CD8-positive, alpha-beta memory T cell (primary cell): ENCODE data around the gene GABRA1. TPM values are rescaled to one million over a fixed set of nuclear protein-coding genes. Genes with fewer than 3 reads are reported as not detected.

Experiments used
- CTCF ChIA-PET: fragments of 350-600 bp; sonication (Branson Sonifier 250); formaldehyde crosslinking; loops from one replicate; lab custom pipeline; 2021; ENCODE audit warnings: antibody characterized with exemption; lab: Charles Lee
- POLR2A ChIA-PET: fragments of 350-600 bp; sonication (Branson Sonifier 250); formaldehyde crosslinking; loops from one replicate; lab custom pipeline; 2021; ENCODE audit warnings: antibody characterized with exemption; lab: Charles Lee
- DNase-seq, 5 donors: peaks; one replicate each; pipeline versions ENCODE4 v3.0.0 to v3.0.0-alpha.2; 2020 to 2022; ENCODE audit warnings: mixed read lengths in 1 of 5
- H3K27ac ChIP-seq: one replicate; pipeline ENCODE4 v1.7.0; 2013; ENCODE audit warnings: low read depth, mild to moderate bottlenecking, low read length, moderate library complexity
- H3K27me3 ChIP-seq: 2 replicates; pipeline ENCODE4 v1.7.0; 2013; ENCODE audit warnings: low read length, mild to moderate bottlenecking; ENCODE audit not compliant: insufficient read depth, poor library complexity, severe bottlenecking
- H3K36me3 ChIP-seq: 2 replicates; pipeline ENCODE4 v1.7.0; 2013; ENCODE audit warnings: mild to moderate bottlenecking, low read length, moderate library complexity; ENCODE audit not compliant: insufficient read depth
- H3K4me1 ChIP-seq: 2 replicates; pipeline ENCODE4 v1.7.0; 2013; ENCODE audit warnings: mild to moderate bottlenecking, low read length, moderate library complexity; ENCODE audit not compliant: insufficient read depth
- H3K4me3 ChIP-seq: 2 replicates; pipeline ENCODE4 v1.7.0; 2013; ENCODE audit warnings: mild to moderate bottlenecking, low read length
- H3K9me3 ChIP-seq: 2 replicates; pipeline ENCODE4 v1.7.0; 2013; ENCODE audit warnings: mild to moderate bottlenecking, low read length
- H3K27ac Mint-ChIP-seq, 8 donors: one replicate each; pipeline ENCODE4 v1.8.0; 2020 to 2021; ENCODE audit warnings: mixed read lengths in 8 of 8, mild to moderate bottlenecking in 6 of 8, inconsistent platforms in 3 of 8, moderate library complexity in 3 of 8
- H3K27me3 Mint-ChIP-seq, 2 donors: one replicate each; pipeline ENCODE4 v1.8.0; 2020 to 2021; ENCODE audit warnings: mixed read lengths in 2 of 2, mild to moderate bottlenecking in 1 of 2, moderate library complexity in 1 of 2
- H3K36me3 Mint-ChIP-seq, 3 donors: one replicate each; pipeline ENCODE4 v1.8.0; 2020 to 2021; ENCODE audit warnings: mixed read lengths in 3 of 3, inconsistent platforms in 1 of 3, mild to moderate bottlenecking in 1 of 3
- H3K4me1 Mint-ChIP-seq, 3 donors: one replicate each; pipeline ENCODE4 v1.8.0; 2020 to 2021; ENCODE audit warnings: mixed read lengths in 3 of 3, inconsistent platforms in 1 of 3, mild to moderate bottlenecking in 1 of 3
- H3K4me3 Mint-ChIP-seq, 7 donors: one replicate each; pipeline ENCODE4 v1.8.0; 2020 to 2021; ENCODE audit warnings: mixed read lengths in 7 of 7, mild to moderate bottlenecking in 6 of 7, moderate library complexity in 4 of 7, inconsistent platforms in 2 of 7
- H3K9me3 Mint-ChIP-seq, 5 donors: one replicate each; pipeline ENCODE4 v1.8.0; 2020 to 2022; ENCODE audit warnings: mixed read lengths in 5 of 5, mild to moderate bottlenecking in 3 of 5, moderate library complexity in 2 of 5, inconsistent platforms in 1 of 5
- polyA plus RNA-seq: library from polyadenylated mRNA; unstranded; fragments of 300-500 nt; fragmentation: Illumina TruSeq; gene quantifications from one replicate; pipeline ENCODE4 v1.2.3, GENCODE V29; 2021
- total RNA-seq, 2 experiments: library from RNA; stranded (reverse); gene quantifications; one replicate each; pipeline ENCODE4 v1.2.3, GENCODE V29; 2021

The GABRA1 gene
- total RNA-seq = not detected
- polyA plus RNA-seq = not detected

GRCh38 chr5:161847941-161848391 is at the start of gene GABRA1:
Gene GABRA1 (plus strand): TSS chr5:161848120. CDS start chr5:161850811, 2,691 bp downstream.
- no peaks in the 10 kb centered on the region for H3K27me3 ChIP-seq
- Mint-ChIP-seq H3K36me3 (no peaks in the 10 kb centered on the region), H3K27ac (no peak within 1 kb of the TSS), H3K27me3 (peaks cover 0 to 4% of the 10 kb centered on the region in 2 donors), H3K4me1 (no peaks in the 10 kb centered on the region), H3K4me3 (no peak within 1 kb of the TSS), H3K9me3 (peaks cover 0 to 14% (median 6%) of the 10 kb centered on the region in 5 donors)
- no peaks in the 10 kb centered on the region for H3K9me3 ChIP-seq
- no peaks in the 10 kb centered on the region for H3K4me1 ChIP-seq
- H3K36me3 ChIP-seq = no peaks in the 10 kb centered on the region
- no peak for DNase-seq
- no peak within 1 kb of the TSS for H3K27ac ChIP-seq
- no peak within 1 kb of the TSS for H3K4me3 ChIP-seq
- POLR2A ChIA-PET = no interaction called here
- CTCF ChIA-PET = no interaction called here

- no peaks in the 10 kb centered on the region for H3K36me3 ChIP-seq
- CTCF ChIA-PET = no interaction called here
- H3K9me3 ChIP-seq = no peaks in the 10 kb centered on the region
- H3K4me3 ChIP-seq = no peak overlapping the region
- no peaks in the 10 kb centered on the region for H3K4me1 ChIP-seq
- H3K27me3 Mint-ChIP-seq = no peaks in the 10 kb centered on the region
- H3K27me3 ChIP-seq = no peaks in the 10 kb centered on the region
- no peaks in the 10 kb centered on the region for H3K4me1 Mint-ChIP-seq
- no peak overlapping the region for H3K4me3 Mint-ChIP-seq
- no peak overlapping the region for H3K27ac ChIP-seq
- no peak for DNase-seq
- POLR2A ChIA-PET = no interaction called here
- H3K9me3 Mint-ChIP-seq = peaks cover 0 to 12% (median 4%) of the 10 kb centered on the region in 5 donors
- H3K36me3 Mint-ChIP-seq = no peaks in the 10 kb centered on the region
- no peak overlapping the region for H3K27ac Mint-ChIP-seq
Observed at GRCh38 chr5:161799316-161799715, 48.6 kb upstream of the GABRA1 start.

DNA sequence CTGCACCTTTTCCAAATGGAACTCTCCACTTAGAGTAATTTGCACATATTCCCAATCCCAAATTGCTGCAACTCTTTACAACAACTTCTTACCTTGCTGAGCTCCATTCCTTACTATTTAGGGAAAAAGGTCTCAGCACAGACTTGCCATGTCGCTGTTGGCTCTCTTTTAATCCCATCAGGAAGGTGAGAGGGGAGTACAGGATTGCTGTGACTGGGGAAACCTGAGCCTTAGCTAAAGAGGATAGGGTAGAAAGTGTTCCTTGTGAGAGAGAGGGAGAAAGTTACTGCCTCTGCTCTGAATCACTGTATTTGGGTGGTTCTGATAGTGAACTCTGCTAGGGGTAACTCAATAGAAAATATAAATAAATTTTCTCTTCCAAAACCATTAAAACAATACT is 43.7 kb upstream of the GABRA1 start:
- Histone ChIP-seq H3K27me3 (no peaks in the 10 kb centered on the region), H3K36me3 (no peaks in the 10 kb centered on the region), H3K4me1 (no peaks in the 10 kb centered on the region), H3K4me3 (no peak overlapping the region), H3K9me3 (no peaks in the 10 kb centered on the region), H3K27ac (no peak overlapping the region)
- peaks cover 1 to 27% (median 2%) of the 10 kb centered on the region in 5 donors for H3K9me3 Mint-ChIP-seq
- no peak overlapping the region for H3K27ac Mint-ChIP-seq
- no peak overlapping the region for H3K4me3 Mint-ChIP-seq
- DNase-seq = no peak
- H3K36me3 Mint-ChIP-seq = no peaks in the 10 kb centered on the region
- no peaks in the 10 kb centered on the region for H3K4me1 Mint-ChIP-seq
- H3K27me3 Mint-ChIP-seq = no peaks in the 10 kb centered on the region
- ChIA-PET CTCF (no interaction called here), POLR2A (no interaction called here)

- Histone ChIP-seq H3K27ac (no peak overlapping the region), H3K4me1 (no peaks in the 10 kb centered on the region), H3K4me3 (no peak overlapping the region), H3K27me3 (no peaks in the 10 kb centered on the region), H3K9me3 (no peaks in the 10 kb centered on the region), H3K36me3 (no peaks in the 10 kb centered on the region)
- Mint-ChIP-seq H3K9me3 (peaks cover 0 to 14% (median 6%) of the 10 kb centered on the region in 5 donors), H3K27me3 (peaks cover 0 to 4% of the 10 kb centered on the region in 2 donors), H3K27ac (no peak overlapping the region), H3K36me3 (no peaks in the 10 kb centered on the region), H3K4me1 (no peaks in the 10 kb centered on the region), H3K4me3 (no peak overlapping the region)
- CTCF ChIA-PET = interaction anchor here (0.9 kb wide), 1 partner anchor 23 kb away, joined by 3 read pairs; no protein-coding TSS in a partner anchor
- POLR2A ChIA-PET = no interaction called here
- no peak for DNase-seq
Observed at GRCh38 chr5:161846746-161847145, 1.2 kb upstream of the GABRA1 start.

GRCh38 chr5:161847447-161847846 is 473 bp upstream of the GABRA1 start:
- H3K4me3 ChIP-seq = no peak overlapping the region
- Mint-ChIP-seq H3K27ac (no peak overlapping the region), H3K4me3 (no peak overlapping the region), H3K4me1 (no peaks in the 10 kb centered on the region), H3K36me3 (no peaks in the 10 kb centered on the region), H3K9me3 (peaks cover 0 to 14% (median 6%) of the 10 kb centered on the region in 5 donors), H3K27me3 (peaks cover 0 to 4% of the 10 kb centered on the region in 2 donors)
- POLR2A ChIA-PET = no interaction called here
- no peaks in the 10 kb centered on the region for H3K27me3 ChIP-seq
- no peaks in the 10 kb centered on the region for H3K36me3 ChIP-seq
- no peaks in the 10 kb centered on the region for H3K4me1 ChIP-seq
- DNase-seq = no peak
- H3K9me3 ChIP-seq = no peaks in the 10 kb centered on the region
- CTCF ChIA-PET = interaction anchor here (0.9 kb wide), 1 partner anchor 22 kb away, joined by 3 read pairs; no protein-coding TSS in a partner anchor
- H3K27ac ChIP-seq = no peak overlapping the region

DNA sequence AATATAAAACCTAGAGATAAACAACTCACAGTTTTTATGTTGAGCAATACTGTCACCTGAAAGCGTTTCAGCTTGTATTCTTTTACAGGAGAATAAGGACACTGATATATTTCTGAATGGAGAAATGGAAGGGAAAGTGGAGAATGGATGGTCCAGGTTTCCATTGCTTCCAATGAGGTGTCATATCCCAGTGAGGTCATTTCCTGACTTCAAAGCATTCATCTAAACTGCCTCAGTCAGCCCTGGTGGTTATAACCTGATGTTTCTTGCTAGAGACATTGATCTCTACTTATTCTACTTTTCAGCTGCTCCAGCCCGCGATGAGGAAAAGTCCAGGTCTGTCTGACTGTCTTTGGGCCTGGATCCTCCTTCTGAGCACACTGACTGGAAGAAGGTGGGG is 2.6 kb downstream of the GABRA1 start:
- H3K4me1 Mint-ChIP-seq = no peaks in the 10 kb centered on the region

GRCh38 chr5:161851691-161852299 is 3.9 kb downstream of the GABRA1 start:
- Mint-ChIP-seq H3K36me3 (no peaks in the 10 kb centered on the region), H3K9me3 (peaks cover 0 to 14% (median 6%) of the 10 kb centered on the region in 5 donors), H3K27me3 (peaks cover 0 to 4% of the 10 kb centered on the region in 2 donors), H3K4me3 (no peak overlapping the region), H3K4me1 (no peaks in the 10 kb centered on the region), H3K27ac (no peak overlapping the region)
- H3K4me1 ChIP-seq = no peaks in the 10 kb centered on the region
- H3K27ac ChIP-seq = no peak overlapping the region
- no peaks in the 10 kb centered on the region for H3K27me3 ChIP-seq
- CTCF ChIA-PET = no interaction called here
- H3K36me3 ChIP-seq = no peaks in the 10 kb centered on the region
- POLR2A ChIA-PET = no interaction called here
- H3K4me3 ChIP-seq = no peak overlapping the region
- H3K9me3 ChIP-seq = no peaks in the 10 kb centered on the region
- no peak for DNase-seq

More for the DNA sequence above, 2.6 kb downstream of the GABRA1 start:
- Mint-ChIP-seq H3K27ac (no peak overlapping the region), H3K4me3 (no peak overlapping the region), H3K27me3 (peaks cover 0 to 4% of the 10 kb centered on the region in 2 donors), H3K36me3 (no peaks in the 10 kb centered on the region), H3K9me3 (peaks cover 0 to 14% (median 6%) of the 10 kb centered on the region in 5 donors)
- CTCF ChIA-PET = no interaction called here
- POLR2A ChIA-PET = no interaction called here
- DNase-seq = no peak
- no peak overlapping the region for H3K27ac ChIP-seq
- H3K4me1 ChIP-seq = no peaks in the 10 kb centered on the region
- H3K27me3 ChIP-seq = no peaks in the 10 kb centered on the region
- no peaks in the 10 kb centered on the region for H3K36me3 ChIP-seq
- no peak overlapping the region for H3K4me3 ChIP-seq
- no peaks in the 10 kb centered on the region for H3K9me3 ChIP-seq

DNA sequence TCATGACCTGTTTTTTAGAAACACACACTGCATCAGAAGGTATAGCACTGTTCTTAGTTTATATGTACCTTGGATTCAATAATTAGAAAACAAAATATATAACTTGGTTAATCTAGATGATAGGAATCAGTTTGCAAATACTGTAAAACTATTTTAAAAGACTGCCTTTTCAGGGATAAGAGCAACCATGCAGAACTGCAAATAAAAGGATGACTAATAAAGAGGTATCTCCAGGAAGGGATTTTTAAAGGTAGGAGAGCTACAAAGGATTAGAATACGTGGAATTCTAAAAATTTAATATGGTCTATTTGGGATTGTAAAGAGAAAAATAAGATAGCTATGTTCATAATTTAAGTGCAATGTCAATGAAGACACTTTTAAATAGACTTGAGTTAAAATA is 9.4 kb downstream of the GABRA1 start:
- Mint-ChIP-seq H3K4me1 (no peaks in the 10 kb centered on the region), H3K9me3 (peaks cover 0 to 25% (median 2%) of the 10 kb centered on the region in 5 donors), H3K27ac (no peak overlapping the region), H3K4me3 (no peak overlapping the region), H3K27me3 (no peaks in the 10 kb centered on the region), H3K36me3 (no peaks in the 10 kb centered on the region)
- POLR2A ChIA-PET = no interaction called here
- no peak for DNase-seq
- Histone ChIP-seq H3K36me3 (no peaks in the 10 kb centered on the region), H3K9me3 (no peaks in the 10 kb centered on the region), H3K27ac (no peak overlapping the region), H3K4me1 (no peaks in the 10 kb centered on the region), H3K27me3 (no peaks in the 10 kb centered on the region), H3K4me3 (no peak overlapping the region)
- CTCF ChIA-PET = no interaction called here
